A673 (cell line): ENCODE results near the gene SMIM20. TPM values are rescaled to one million over a fixed set of nuclear protein-coding genes. Genes with fewer than 3 reads are reported as not detected.

ENCODE experiments used
- BruUV-seq: library from RNA; stranded (reverse); fragments of 400-500 nt; replicated peaks from 2 replicates; lab custom pipeline; 2021; lab: Mats Ljungman, UMichigan
- CTCF ChIA-PET: fragments of 300-600 bp; sonication (Branson Sonifier 250); formaldehyde crosslinking; loops from one replicate; lab custom pipeline; 2022; ENCODE audit warnings: antibody characterized with exemption; lab: Charles Lee
- POLR2A ChIA-PET: fragments of 300-600 bp; sonication (Branson Sonifier 250); formaldehyde crosslinking; loops from one replicate; lab custom pipeline; 2022; ENCODE audit warnings: antibody characterized with exemption; ENCODE audit not compliant: low non-redundant PET; lab: Charles Lee
- DNase-seq: peaks from one replicate; pipeline ENCODE4 v3.0.0-alpha.2; 2015; ENCODE audit warnings: low spot score
- H3K27ac ChIP-seq: fragments of 200-600 bp; sonication (generic); 2 replicates; pipeline ENCODE4 v1.5.1; 2016; ENCODE audit warnings: mixed run types, low read depth, mild to moderate bottlenecking, mixed read lengths, antibody characterized with exemption, low read length; ENCODE audit not compliant: poor library complexity, severe bottlenecking
- H3K27me3 ChIP-seq: fragments of 200-600 bp; sonication (generic); replicated peaks from 2 replicates; pipeline ENCODE4 v1.6.1; 2017; ENCODE audit warnings: mixed run types, low read depth, mild to moderate bottlenecking, mixed read lengths, antibody characterized with exemption, low read length; ENCODE audit not compliant: insufficient read depth, poor library complexity
- H3K36me3 ChIP-seq: fragments of 200-600 bp; sonication (generic); 2 replicates; pipeline ENCODE4 v1.6.1; 2016; ENCODE audit warnings: mixed run types, mild to moderate bottlenecking, mixed read lengths, antibody characterized with exemption, low read length; ENCODE audit not compliant: insufficient read depth, poor library complexity, severe bottlenecking
- H3K4me1 ChIP-seq: fragments of 200-600 bp; sonication (generic); 2 replicates; pipeline ENCODE4 v1.6.1; 2017; ENCODE audit warnings: mixed run types, mild to moderate bottlenecking, mixed read lengths, antibody characterized with exemption, low read length; ENCODE audit not compliant: insufficient read depth, poor library complexity, severe bottlenecking
- H3K4me3 ChIP-seq: fragments of 200-600 bp; sonication (generic); 2 replicates; pipeline ENCODE4 v1.5.1; 2016; ENCODE audit warnings: low read depth, mixed run types, mild to moderate bottlenecking, mixed read lengths, low read length; ENCODE audit not compliant: poor library complexity, severe bottlenecking
- H3K9me3 ChIP-seq: fragments of 200-600 bp; sonication (generic); 2 replicates; pipeline ENCODE4 v1.6.1; 2016; ENCODE audit warnings: mixed run types, low read depth, mild to moderate bottlenecking, mixed read lengths, antibody characterized with exemption, low read length; ENCODE audit not compliant: poor library complexity, severe bottlenecking
- EZH2 ChIP-seq: fragments of 200-600 bp; sonication (generic); IDR thresholded peaks from 2 replicates; pipeline ENCODE4 v1.6.1; 2017; ENCODE audit warnings: borderline replicate concordance, low read depth, mild to moderate bottlenecking, mixed read lengths, antibody characterized with exemption, low read length; ENCODE audit not compliant: poor library complexity, severe bottlenecking
- intact Hi-C: fragments of 100-400 bp; cut with micrococcal nuclease; formaldehyde crosslinking; loops from one replicate; pipeline ENCODE4 v1.10.0; 2022; ENCODE audit not compliant: unreplicated experiment
- total RNA-seq: library from RNA; stranded (reverse); gene quantifications from 2 replicates; pipeline ENCODE4 v1.2.3, GENCODE V29; 2021
- TF ChIP-seq, protein P1 (sequence below): fragments of 300-800, 200-600 bp; sonication (generic); conservative IDR thresholded peaks from 2 replicates; pipeline ENCODE4 v1.5.1; 2017; ENCODE audit warnings: low read depth, mild to moderate bottlenecking, antibody characterized with exemption, low read length, moderate library complexity, mixed read lengths

Gene SMIM20
- total RNA-seq, 1 experiment from 2014 or later: 25.2 TPM

DNA sequence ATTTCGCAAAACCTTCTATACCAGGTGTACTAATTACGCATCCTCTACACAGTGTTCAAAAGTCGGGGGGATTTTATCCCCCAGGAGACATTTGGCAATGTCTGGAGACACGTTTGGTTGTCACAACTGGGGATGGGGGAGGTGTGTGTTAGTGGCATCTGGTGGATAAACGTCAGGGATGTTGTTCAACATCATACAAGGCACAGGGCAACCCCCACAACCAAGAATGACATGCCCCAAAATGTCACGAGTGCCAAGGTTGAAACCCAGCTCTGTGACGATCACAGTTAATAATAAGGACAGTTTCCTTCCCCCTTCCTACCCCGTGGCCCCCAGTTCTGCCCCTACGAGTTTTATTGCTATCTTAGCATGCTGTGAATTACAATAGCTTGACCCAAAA lies 35.3 kb upstream of the SMIM20 start:
- TF ChIP-seq, protein P1, sequence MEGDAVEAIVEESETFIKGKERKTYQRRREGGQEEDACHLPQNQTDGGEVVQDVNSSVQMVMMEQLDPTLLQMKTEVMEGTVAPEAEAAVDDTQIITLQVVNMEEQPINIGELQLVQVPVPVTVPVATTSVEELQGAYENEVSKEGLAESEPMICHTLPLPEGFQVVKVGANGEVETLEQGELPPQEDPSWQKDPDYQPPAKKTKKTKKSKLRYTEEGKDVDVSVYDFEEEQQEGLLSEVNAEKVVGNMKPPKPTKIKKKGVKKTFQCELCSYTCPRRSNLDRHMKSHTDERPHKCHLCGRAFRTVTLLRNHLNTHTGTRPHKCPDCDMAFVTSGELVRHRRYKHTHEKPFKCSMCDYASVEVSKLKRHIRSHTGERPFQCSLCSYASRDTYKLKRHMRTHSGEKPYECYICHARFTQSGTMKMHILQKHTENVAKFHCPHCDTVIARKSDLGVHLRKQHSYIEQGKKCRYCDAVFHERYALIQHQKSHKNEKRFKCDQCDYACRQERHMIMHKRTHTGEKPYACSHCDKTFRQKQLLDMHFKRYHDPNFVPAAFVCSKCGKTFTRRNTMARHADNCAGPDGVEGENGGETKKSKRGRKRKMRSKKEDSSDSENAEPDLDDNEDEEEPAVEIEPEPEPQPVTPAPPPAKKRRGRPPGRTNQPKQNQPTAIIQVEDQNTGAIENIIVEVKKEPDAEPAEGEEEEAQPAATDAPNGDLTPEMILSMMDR: no peak
- no peak for TF ChIP-seq EZH2
- ChIA-PET POLR2A (no interaction called here), CTCF (no interaction called here)
- Histone ChIP-seq H3K4me1 (no peaks in the 10 kb centered on the region), H3K27me3 (no peaks in the 10 kb centered on the region), H3K4me3 (no peak overlapping the region), H3K27ac (no peak overlapping the region), H3K36me3 (no peaks in the 10 kb centered on the region), H3K9me3 (no peaks in the 10 kb centered on the region)
- no TSS peak for BruUV-seq
- no peak for DNase-seq
- intact Hi-C loops: no loop called here

DNA sequence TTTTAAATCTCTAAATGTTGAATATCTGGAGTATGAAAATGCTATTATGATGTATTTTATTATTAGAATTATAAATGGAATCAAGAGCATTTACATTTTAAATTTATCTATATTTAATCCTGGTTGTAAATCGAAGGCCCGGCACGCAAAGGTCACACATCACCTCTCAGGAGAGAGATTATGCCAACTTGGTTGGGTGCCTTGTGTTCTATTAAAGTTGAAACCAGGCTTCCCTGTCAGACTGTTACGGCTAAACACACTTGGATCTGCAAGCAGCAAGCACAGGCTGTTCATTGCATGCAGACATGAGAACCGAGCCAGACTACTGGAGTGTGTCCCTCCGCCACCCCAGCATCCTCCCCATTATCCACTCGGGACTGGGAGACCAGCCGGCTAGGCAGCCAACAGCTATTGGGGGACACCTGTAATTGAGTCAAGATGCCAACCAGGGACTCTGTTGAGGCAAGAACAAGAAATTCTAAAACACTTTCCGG lies 34.9 kb upstream of the SMIM20 start:
- Histone ChIP-seq H3K27me3 (no peaks in the 10 kb centered on the region), H3K9me3 (no peaks in the 10 kb centered on the region), H3K4me1 (no peaks in the 10 kb centered on the region), H3K4me3 (no peak overlapping the region), H3K36me3 (no peaks in the 10 kb centered on the region), H3K27ac (no peak overlapping the region)
- DNase-seq: no peak
- intact Hi-C loops: no loop called here
- no peak for TF ChIP-seq EZH2
- TF ChIP-seq, protein P1: no peak
- ChIA-PET CTCF (no interaction called here), POLR2A (no interaction called here)
- BruUV-seq: no TSS peak

DNA sequence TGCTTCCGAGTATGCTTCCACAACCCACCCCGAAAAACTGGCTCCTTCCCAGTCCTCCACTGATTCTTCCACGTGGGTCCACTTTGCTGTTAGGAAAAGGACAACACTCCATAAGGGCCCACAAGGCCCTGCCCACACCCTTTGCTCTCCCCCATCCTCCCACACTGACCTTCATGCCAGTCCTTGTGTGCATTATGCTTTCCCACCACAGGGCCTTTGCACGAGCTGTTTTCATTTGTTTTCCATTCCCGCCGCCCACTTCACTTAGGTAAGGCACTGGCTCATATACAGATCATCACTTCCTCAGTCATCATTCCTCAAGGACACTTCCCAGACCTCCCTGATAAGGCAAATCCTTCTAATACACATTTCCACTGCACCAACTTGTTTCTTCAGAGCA lies 34.4 kb upstream of the SMIM20 start:
- Histone ChIP-seq H3K27ac (no peak overlapping the region), H3K4me1 (no peaks in the 10 kb centered on the region), H3K4me3 (no peak overlapping the region), H3K9me3 (no peaks in the 10 kb centered on the region), H3K36me3 (no peaks in the 10 kb centered on the region), H3K27me3 (no peaks in the 10 kb centered on the region)
- POLR2A ChIA-PET: no interaction called here
- CTCF ChIA-PET: no interaction called here
- DNase-seq: no peak
- intact Hi-C loops: no loop called here
- TF ChIP-seq, protein P1: no peak
- no peak for TF ChIP-seq EZH2
- BruUV-seq: no TSS peak
